Keratinocyte (primary cell): ENCODE measurements around the gene CDKN1C. TPM values are rescaled to one million over a fixed set of nuclear protein-coding genes. Genes with fewer than 3 reads are reported as not detected.
A peak's percentile ranks its signal among the peaks of the same experiment; 100 is the strongest.

Experiments
- DNase-seq: peaks from one replicate; pipeline ENCODE4 v3.0.0-alpha.2; 2011; ENCODE audit warnings: low read depth, missing footprints, low spot score
- FAIRE-seq: peaks from 2 replicates; lab custom pipeline; 2011; peaks lifted over from hg19 to GRCh38; lab: Jason Lieb, UNC
- H2AFZ ChIP-seq: 2 replicates; pipeline ENCODE4 v1.6.0; 2012; ENCODE audit warnings: low read length, control low read depth, inconsistent platforms; ENCODE audit not compliant: control insufficient read depth
- H3K27ac ChIP-seq: 2 replicates; pipeline ENCODE4 v1.5.1; 2011; ENCODE audit warnings: low read length; ENCODE audit not compliant: control insufficient read depth, insufficient read depth
- H3K27me3 ChIP-seq: 3 replicates; pipeline ENCODE4 v1.6.0; 2011; ENCODE audit warnings: low read length; ENCODE audit not compliant: control insufficient read depth, insufficient read depth; ENCODE audit errors: extremely low read depth
- H3K36me3 ChIP-seq, 2 experiments: 2 replicates in 1 of 2; 3 replicates in 1 of 2; pipeline ENCODE4 v1.5.1; 2011; ENCODE audit warnings: low read length in 2 of 2, mild to moderate bottlenecking in 1 of 2; ENCODE audit not compliant: control insufficient read depth in 2 of 2, insufficient read depth in 2 of 2; ENCODE audit errors: extremely low read depth in 1 of 2
- H3K4me1 ChIP-seq: 3 replicates; pipeline ENCODE4 v1.5.1; 2011; ENCODE audit warnings: low read length; ENCODE audit not compliant: control insufficient read depth, insufficient read depth; ENCODE audit errors: extremely low read depth
- H3K4me2 ChIP-seq: 3 replicates; pipeline ENCODE4 v1.6.0; 2011; ENCODE audit warnings: low read depth, low read length; ENCODE audit not compliant: control insufficient read depth, insufficient read depth; ENCODE audit errors: extremely low read depth
- H3K4me3 ChIP-seq, 3 experiments: fragments of 200-600 bp in 1 of 3; sonication (generic) in 1 of 3; 2 replicates in 2 of 3; 3 replicates in 1 of 3; pipeline ENCODE4 v1.5.1; 2011 to 2016; ENCODE audit warnings: low read length in 3 of 3, mild to moderate bottlenecking in 3 of 3, control low read depth in 2 of 3, inconsistent platforms in 1 of 3, low read depth in 1 of 3, mixed read lengths in 1 of 3, mixed run types in 1 of 3, moderate library complexity in 1 of 3; ENCODE audit not compliant: control insufficient read depth in 2 of 3, insufficient read depth in 2 of 3; ENCODE audit errors: extremely low read depth in 1 of 3
- H3K79me2 ChIP-seq: 2 replicates; pipeline ENCODE4 v1.6.0; 2012; ENCODE audit warnings: low read length; ENCODE audit not compliant: control insufficient read depth, insufficient read depth
- H3K9ac ChIP-seq: 3 replicates; pipeline ENCODE4 v1.6.0; 2011; ENCODE audit warnings: low read length; ENCODE audit not compliant: control insufficient read depth, insufficient read depth; ENCODE audit errors: extremely low read depth
- H3K9me1 ChIP-seq: 3 replicates; pipeline ENCODE4 v1.6.0; 2011; ENCODE audit warnings: low read length; ENCODE audit not compliant: control insufficient read depth, insufficient read depth; ENCODE audit errors: extremely low read depth
- H3K9me3 ChIP-seq: 2 replicates; pipeline ENCODE4 v1.5.1; 2012; ENCODE audit warnings: low read depth, low read length; ENCODE audit not compliant: control insufficient read depth
- H4K20me1 ChIP-seq: 3 replicates; pipeline ENCODE4 v1.6.0; 2011; ENCODE audit warnings: low read length; ENCODE audit not compliant: control insufficient read depth, insufficient read depth; ENCODE audit errors: extremely low read depth
- EZH2 ChIP-seq: IDR thresholded peaks from one replicate; pipeline ENCODE4 v1.6.1; 2012; ENCODE audit warnings: inconsistent platforms, mild to moderate bottlenecking, low read length, moderate library complexity
- dilution Hi-C: fragments of 300-500 bp; cut with MboI; formaldehyde crosslinking; loops from one replicate; pipeline ENCODE4 v1.7.0; 2020; ENCODE audit warnings: low sequenced_read_pairs; ENCODE audit not compliant: extremely low pct_ligation_motif_present
- polyA plus RNA-seq, 5 experiments: library from polyadenylated mRNA; depleted of rRNA in 3 of 5; stranded (reverse) in 3 of 5; stranded (forward) in 1 of 5; unstranded in 1 of 5; fragments of >200 nt; gene quantifications; 1 replicate in 1 of 5; 2 replicates in 3 of 5; 3 replicates in 1 of 5; pipeline versions ENCODE4 v1.2.1 to v1.2.3, GENCODE V29; 2011 to 2012; ENCODE audit warnings: missing spikeins in 2 of 5, low read depth in 1 of 5, low replicate concordance in 1 of 5
- TF ChIP-seq, protein P1 (sequence below), 3 experiments: IDR thresholded peaks in 1 of 3; conservative IDR thresholded peaks in 1 of 3; optimal IDR thresholded peaks in 1 of 3; 2 replicates in 2 of 3; 3 replicates in 1 of 3; pipeline versions ENCODE3 to v1.5.1; 2011; ENCODE audit warnings: low read length in 3 of 3, mild to moderate bottlenecking in 3 of 3, moderate library complexity in 2 of 3, control low read depth in 1 of 3, inconsistent platforms in 1 of 3; ENCODE audit not compliant: insufficient read depth in 2 of 3; ENCODE audit errors: extremely low read depth in 1 of 3

CDKN1C gene
- polyA plus RNA-seq, 1 donor (not counting 4 experiments of a cell fraction or from before 2014, with no cell fraction given), result 0.37 TPM

DNA sequence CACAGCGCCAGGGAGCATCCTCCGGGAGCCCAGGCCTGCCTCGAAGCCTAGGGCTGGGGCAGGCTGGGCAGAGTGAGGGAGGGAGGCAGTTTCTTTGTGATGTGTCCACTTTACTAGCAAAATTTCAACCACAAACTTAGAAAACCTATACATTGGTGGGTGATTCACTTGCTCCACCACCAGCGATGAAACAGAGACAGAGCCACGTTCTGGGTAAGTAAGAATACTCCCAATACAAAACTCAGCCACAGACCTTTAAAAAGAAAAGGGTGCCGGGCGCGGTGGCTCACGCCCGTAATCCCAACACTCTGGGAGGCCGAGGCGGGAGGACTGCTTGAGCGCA lies 22.3 kb downstream of the CDKN1C start:
- DNase-seq, result no peak
- Histone ChIP-seq H3K4me2 (no peak overlapping the region), H3K36me3 (no peaks in the 10 kb centered on the region), H3K9me3 (no peaks in the 10 kb centered on the region), H2AFZ (no peak overlapping the region), H3K27ac (no peak overlapping the region), H3K9me1 (no peaks in the 10 kb centered on the region), H3K4me3 (no peak overlapping the region), H3K79me2 (no peaks in the 10 kb centered on the region), H4K20me1 (no peaks in the 10 kb centered on the region), H3K9ac (no peak overlapping the region), H3K27me3 (peaks cover 64% of the 10 kb centered on the region), H3K4me1 (no peaks in the 10 kb centered on the region)
- TF ChIP-seq, protein P1, sequence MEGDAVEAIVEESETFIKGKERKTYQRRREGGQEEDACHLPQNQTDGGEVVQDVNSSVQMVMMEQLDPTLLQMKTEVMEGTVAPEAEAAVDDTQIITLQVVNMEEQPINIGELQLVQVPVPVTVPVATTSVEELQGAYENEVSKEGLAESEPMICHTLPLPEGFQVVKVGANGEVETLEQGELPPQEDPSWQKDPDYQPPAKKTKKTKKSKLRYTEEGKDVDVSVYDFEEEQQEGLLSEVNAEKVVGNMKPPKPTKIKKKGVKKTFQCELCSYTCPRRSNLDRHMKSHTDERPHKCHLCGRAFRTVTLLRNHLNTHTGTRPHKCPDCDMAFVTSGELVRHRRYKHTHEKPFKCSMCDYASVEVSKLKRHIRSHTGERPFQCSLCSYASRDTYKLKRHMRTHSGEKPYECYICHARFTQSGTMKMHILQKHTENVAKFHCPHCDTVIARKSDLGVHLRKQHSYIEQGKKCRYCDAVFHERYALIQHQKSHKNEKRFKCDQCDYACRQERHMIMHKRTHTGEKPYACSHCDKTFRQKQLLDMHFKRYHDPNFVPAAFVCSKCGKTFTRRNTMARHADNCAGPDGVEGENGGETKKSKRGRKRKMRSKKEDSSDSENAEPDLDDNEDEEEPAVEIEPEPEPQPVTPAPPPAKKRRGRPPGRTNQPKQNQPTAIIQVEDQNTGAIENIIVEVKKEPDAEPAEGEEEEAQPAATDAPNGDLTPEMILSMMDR (optimal IDR thresholded peaks at IDR 0.05 in 1 of 3, IDR thresholded peaks at IDR 0.05 in 1 of 3, conservative IDR thresholded peaks at IDR 0.05 in 1 of 3; ENCODE audit: extremely low read depth in 1 of 3, insufficient read depth in 2 of 3, low read length in 3 of 3), result no peak
- peak; percentile 61 for TF ChIP-seq EZH2
- no peak for FAIRE-seq
- dilution Hi-C loops, result no loop called here

DNA sequence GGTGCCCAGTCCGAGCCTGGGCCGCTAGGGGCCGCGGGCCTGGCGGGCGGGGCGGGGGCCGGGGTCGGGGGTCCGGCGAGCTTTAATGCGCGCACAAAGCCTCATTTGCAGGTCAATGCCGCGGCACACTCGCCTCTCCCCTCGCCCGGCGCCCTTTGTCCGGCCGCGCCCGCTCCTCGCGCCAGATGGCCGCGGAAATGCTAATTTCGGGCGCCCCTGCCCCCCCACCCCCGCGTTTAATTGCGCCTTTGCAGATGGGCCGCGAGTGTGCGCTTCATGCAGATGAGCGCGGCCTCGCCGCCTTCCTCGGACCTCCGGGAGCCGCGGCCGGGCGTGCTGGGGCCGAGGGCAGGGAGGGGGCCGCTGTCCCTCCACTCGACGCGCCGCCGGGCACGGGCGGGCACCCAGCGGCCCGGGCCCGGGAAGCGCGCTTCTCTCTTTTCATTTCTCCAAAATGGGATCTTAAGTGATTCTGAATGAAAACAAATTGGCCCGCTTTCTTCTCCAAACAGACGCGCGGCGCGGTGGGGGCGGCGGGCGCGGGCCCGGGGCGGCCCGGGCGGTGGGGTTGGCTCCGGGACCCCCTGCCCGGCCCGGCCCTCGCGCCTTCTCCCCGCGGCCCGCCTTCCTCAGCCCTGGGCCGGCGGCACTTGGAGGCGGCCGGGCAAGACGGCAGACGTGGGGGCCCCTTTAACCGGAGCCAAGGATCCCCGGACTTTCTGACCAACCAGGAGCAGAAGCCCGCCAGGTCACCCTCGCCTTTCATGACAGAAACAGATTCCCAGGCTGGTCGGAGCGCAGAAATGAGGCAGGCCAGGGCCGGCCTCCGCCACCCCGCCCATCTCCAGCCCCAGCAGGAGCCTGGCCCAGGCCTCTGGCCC lies 22.9 kb downstream of the CDKN1C start:
- DNase-seq (no peak), FAIRE-seq (no peak)
- Histone ChIP-seq H3K27ac (no peak overlapping the region), H3K9me1 (no peaks in the 10 kb centered on the region), H3K4me1 (no peaks in the 10 kb centered on the region), H3K4me2 (no peak overlapping the region), H3K4me3 (no peak overlapping the region), H3K27me3 (peaks cover 58% of the 10 kb centered on the region), H3K9me3 (no peaks in the 10 kb centered on the region), H3K36me3 (no peaks in the 10 kb centered on the region), H3K79me2 (no peaks in the 10 kb centered on the region), H4K20me1 (no peaks in the 10 kb centered on the region), H2AFZ (no peak overlapping the region), H3K9ac (no peak overlapping the region)
- peak; percentile 91 for TF ChIP-seq EZH2
- TF ChIP-seq, protein P1 (optimal IDR thresholded peaks at IDR 0.05 in 1 of 3, IDR thresholded peaks at IDR 0.05 in 1 of 3, conservative IDR thresholded peaks at IDR 0.05 in 1 of 3; ENCODE audit: extremely low read depth in 1 of 3, insufficient read depth in 2 of 3, low read length in 3 of 3), result no peak
- dilution Hi-C loops, result no loop called here
